ENCODE measurements around the gene SH3BP1. TPM values are rescaled to one million over a fixed set of nuclear protein-coding genes. Genes with fewer than 3 reads are reported as not detected.

Gene SH3BP1
- total and polyA plus RNA-seq, 2 experiments from 2014 or later: 9.5 to 46.7 TPM

GRCh38 chr22:37664249-37665101, 25.0 kb downstream of the SH3BP1 start (continued):
- TF ChIP-seq, protein P1, sequence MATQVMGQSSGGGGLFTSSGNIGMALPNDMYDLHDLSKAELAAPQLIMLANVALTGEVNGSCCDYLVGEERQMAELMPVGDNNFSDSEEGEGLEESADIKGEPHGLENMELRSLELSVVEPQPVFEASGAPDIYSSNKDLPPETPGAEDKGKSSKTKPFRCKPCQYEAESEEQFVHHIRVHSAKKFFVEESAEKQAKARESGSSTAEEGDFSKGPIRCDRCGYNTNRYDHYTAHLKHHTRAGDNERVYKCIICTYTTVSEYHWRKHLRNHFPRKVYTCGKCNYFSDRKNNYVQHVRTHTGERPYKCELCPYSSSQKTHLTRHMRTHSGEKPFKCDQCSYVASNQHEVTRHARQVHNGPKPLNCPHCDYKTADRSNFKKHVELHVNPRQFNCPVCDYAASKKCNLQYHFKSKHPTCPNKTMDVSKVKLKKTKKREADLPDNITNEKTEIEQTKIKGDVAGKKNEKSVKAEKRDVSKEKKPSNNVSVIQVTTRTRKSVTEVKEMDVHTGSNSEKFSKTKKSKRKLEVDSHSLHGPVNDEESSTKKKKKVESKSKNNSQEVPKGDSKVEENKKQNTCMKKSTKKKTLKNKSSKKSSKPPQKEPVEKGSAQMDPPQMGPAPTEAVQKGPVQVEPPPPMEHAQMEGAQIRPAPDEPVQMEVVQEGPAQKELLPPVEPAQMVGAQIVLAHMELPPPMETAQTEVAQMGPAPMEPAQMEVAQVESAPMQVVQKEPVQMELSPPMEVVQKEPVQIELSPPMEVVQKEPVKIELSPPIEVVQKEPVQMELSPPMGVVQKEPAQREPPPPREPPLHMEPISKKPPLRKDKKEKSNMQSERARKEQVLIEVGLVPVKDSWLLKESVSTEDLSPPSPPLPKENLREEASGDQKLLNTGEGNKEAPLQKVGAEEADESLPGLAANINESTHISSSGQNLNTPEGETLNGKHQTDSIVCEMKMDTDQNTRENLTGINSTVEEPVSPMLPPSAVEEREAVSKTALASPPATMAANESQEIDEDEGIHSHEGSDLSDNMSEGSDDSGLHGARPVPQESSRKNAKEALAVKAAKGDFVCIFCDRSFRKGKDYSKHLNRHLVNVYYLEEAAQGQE (IDR thresholded peaks at IDR 0.05; ENCODE audit: unreplicated experiment): no peak
- TF ChIP-seq EZH2phosphoT487 (IDR thresholded peaks at IDR 0.05; ENCODE audit: unreplicated experiment) (no peak), CREB1 (CRISPR knock-in tag; IDR thresholded peaks at IDR 0.05; ENCODE audit: low read depth) (no peak), EZH2 (IDR thresholded peaks at IDR 0.05; ENCODE audit: low read depth, unreplicated experiment) (no peak), NANOG (IDR thresholded peaks at IDR 0.05; ENCODE audit: borderline replicate concordance) (no peak)

- H3K4me2 ChIP-seq: no peak overlapping the region
- Mint-ChIP-seq H3K36me3 (ENCODE audit: low read depth) (peaks cover 32% of the 10 kb centered on the region), H3K4me3 (no peak overlapping the region), H3K27me3 (ENCODE audit: insufficient read depth, low read depth, poor library complexity) (peaks cover 9% of the 10 kb centered on the region), H3K27ac (no peak overlapping the region), H3K9me3 (no peaks in the 10 kb centered on the region), H3K4me1 (peaks cover 13% of the 10 kb centered on the region)
- TF ChIP-seq POLR2AphosphoS5 (IDR thresholded peaks at IDR 0.05; ENCODE audit: low read depth) (no peak), ZNF331 (CRISPR knock-in tag; IDR thresholded peaks at IDR 0.05; ENCODE audit: low read depth) (no peak)
- TF ChIP-seq, protein P2, sequence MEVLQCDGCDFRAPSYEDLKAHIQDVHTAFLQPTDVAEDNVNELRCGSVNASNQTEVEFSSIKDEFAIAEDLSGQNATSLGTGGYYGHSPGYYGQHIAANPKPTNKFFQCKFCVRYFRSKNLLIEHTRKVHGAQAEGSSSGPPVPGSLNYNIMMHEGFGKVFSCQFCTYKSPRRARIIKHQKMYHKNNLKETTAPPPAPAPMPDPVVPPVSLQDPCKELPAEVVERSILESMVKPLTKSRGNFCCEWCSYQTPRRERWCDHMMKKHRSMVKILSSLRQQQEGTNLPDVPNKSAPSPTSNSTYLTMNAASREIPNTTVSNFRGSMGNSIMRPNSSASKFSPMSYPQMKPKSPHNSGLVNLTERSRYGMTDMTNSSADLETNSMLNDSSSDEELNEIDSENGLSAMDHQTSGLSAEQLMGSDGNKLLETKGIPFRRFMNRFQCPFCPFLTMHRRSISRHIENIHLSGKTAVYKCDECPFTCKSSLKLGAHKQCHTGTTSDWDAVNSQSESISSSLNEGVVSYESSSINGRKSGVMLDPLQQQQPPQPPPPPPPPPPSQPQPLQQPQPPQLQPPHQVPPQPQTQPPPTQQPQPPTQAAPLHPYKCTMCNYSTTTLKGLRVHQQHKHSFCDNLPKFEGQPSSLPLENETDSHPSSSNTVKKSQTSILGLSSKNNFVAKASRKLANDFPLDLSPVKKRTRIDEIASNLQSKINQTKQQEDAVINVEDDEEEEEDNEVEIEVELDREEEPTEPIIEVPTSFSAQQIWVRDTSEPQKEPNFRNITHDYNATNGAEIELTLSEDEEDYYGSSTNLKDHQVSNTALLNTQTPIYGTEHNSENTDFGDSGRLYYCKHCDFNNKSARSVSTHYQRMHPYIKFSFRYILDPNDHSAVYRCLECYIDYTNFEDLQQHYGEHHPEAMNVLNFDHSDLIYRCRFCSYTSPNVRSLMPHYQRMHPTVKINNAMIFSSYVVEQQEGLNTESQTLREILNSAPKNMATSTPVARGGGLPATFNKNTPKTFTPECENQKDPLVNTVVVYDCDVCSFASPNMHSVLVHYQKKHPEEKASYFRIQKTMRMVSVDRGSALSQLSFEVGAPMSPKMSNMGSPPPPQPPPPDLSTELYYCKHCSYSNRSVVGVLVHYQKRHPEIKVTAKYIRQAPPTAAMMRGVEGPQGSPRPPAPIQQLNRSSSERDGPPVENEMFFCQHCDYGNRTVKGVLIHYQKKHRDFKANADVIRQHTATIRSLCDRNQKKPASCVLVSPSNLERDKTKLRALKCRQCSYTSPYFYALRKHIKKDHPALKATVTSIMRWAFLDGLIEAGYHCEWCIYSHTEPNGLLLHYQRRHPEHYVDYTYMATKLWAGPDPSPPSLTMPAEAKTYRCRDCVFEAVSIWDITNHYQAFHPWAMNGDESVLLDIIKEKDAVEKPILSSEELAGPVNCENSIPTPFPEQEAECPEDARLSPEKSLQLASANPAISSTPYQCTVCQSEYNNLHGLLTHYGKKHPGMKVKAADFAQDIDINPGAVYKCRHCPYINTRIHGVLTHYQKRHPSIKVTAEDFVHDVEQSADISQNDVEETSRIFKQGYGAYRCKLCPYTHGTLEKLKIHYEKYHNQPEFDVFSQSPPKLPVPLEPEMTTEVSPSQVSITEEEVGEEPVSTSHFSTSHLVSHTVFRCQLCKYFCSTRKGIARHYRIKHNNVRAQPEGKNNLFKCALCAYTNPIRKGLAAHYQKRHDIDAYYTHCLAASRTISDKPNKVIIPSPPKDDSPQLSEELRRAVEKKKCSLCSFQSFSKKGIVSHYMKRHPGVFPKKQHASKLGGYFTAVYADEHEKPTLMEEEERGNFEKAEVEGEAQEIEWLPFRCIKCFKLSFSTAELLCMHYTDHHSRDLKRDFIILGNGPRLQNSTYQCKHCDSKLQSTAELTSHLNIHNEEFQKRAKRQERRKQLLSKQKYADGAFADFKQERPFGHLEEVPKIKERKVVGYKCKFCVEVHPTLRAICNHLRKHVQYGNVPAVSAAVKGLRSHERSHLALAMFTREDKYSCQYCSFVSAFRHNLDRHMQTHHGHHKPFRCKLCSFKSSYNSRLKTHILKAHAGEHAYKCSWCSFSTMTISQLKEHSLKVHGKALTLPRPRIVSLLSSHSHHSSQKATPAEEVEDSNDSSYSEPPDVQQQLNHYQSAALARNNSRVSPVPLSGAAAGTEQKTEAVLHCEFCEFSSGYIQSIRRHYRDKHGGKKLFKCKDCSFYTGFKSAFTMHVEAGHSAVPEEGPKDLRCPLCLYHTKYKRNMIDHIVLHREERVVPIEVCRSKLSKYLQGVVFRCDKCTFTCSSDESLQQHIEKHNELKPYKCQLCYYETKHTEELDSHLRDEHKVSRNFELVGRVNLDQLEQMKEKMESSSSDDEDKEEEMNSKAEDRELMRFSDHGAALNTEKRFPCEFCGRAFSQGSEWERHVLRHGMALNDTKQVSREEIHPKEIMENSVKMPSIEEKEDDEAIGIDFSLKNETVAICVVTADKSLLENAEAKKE (CRISPR knock-in tag; IDR thresholded peaks at IDR 0.05): no peak
- peaks cover 20% of the 10 kb centered on the region for H4K20me1 ChIP-seq (replicated peaks; ENCODE audit: insufficient read depth)
- no peaks in the 10 kb centered on the region for H3K4me1 ChIP-seq (ENCODE audit: insufficient read depth)
- no peaks in the 10 kb centered on the region for H3K36me3 ChIP-seq (ENCODE audit: insufficient read depth)
- H3K27ac ChIP-seq (ENCODE audit: low read depth): no peak overlapping the region
- peaks cover 45% of the 10 kb centered on the region for H3K79me2 ChIP-seq (replicated peaks; ENCODE audit: insufficient read depth)
- no peak overlapping the region for H2AFZ ChIP-seq
- DNase-seq (ENCODE audit: low spot score) (no peak), ATAC-seq (no peak)
- H3K4me3 ChIP-seq: no peak overlapping the region
- 0 out of 2 replicates have a peak, but pooled peaks cover 15% of the 10 kb centered on the region for H3F3A ChIP-seq (replicated peaks; ENCODE audit: low read depth)
- no peaks in the 10 kb centered on the region for H3K9me2 ChIP-seq (ENCODE audit: insufficient read depth)
- H3K27me3 ChIP-seq (ENCODE audit: insufficient read depth): no peaks in the 10 kb centered on the region
Measured at GRCh38 chr22:37665487-37665886, 26.0 kb downstream of the SH3BP1 start.

Measured in GM23338 (cell line).